H9 (cell line): Measurements from ENCODE around the gene DCHS1. TPM values are rescaled to one million over a fixed set of nuclear protein-coding genes. Genes with fewer than 3 reads are reported as not detected.
A peak's percentile ranks its signal among the peaks of the same experiment; 100 is the strongest.

ENCODE experiments used
- DNase-seq: peaks from one replicate; pipeline ENCODE4 v3.0.0-alpha.2; 2017
- H2AFZ ChIP-seq: one replicate; pipeline ENCODE4 v1.6.1; 2013; ENCODE audit warnings: mild to moderate bottlenecking, low read length, control low read depth, moderate library complexity
- H2AK5ac ChIP-seq: 2 replicates; pipeline ENCODE4 v1.6.1; 2013; ENCODE audit warnings: low read length, control low read depth, mixed read lengths; ENCODE audit not compliant: insufficient read length
- H2BK120ac ChIP-seq: one replicate; pipeline ENCODE4 v1.6.1; 2013; ENCODE audit warnings: low read depth, mild to moderate bottlenecking, low read length, control low read depth, inconsistent platforms; ENCODE audit not compliant: poor library complexity, severe bottlenecking
- H2BK12ac ChIP-seq: 2 replicates; pipeline ENCODE4 v1.6.1; 2013; ENCODE audit warnings: low read length, control low read depth, mixed read lengths, low read depth; ENCODE audit not compliant: insufficient read length
- H2BK15ac ChIP-seq: 2 replicates; pipeline ENCODE4 v1.6.1; 2013; ENCODE audit warnings: low read depth, low read length, control low read depth
- H2BK20ac ChIP-seq: one replicate; pipeline ENCODE4 v1.6.1; 2013; ENCODE audit warnings: low read depth, mild to moderate bottlenecking, low read length, control low read depth, inconsistent platforms; ENCODE audit not compliant: poor library complexity, severe bottlenecking
- H2BK5ac ChIP-seq: 2 replicates; pipeline ENCODE4 v1.6.1; 2013; ENCODE audit warnings: low read length, control low read depth, mixed read lengths; ENCODE audit not compliant: insufficient read length
- H3K14ac ChIP-seq: 2 replicates; pipeline ENCODE4 v1.6.1; 2013; ENCODE audit warnings: low read length, control low read depth; ENCODE audit not compliant: insufficient read depth
- H3K18ac ChIP-seq: 2 replicates; pipeline ENCODE4 v1.6.1; 2013; ENCODE audit warnings: low read depth, mild to moderate bottlenecking, mixed read lengths, low read length, control low read depth; ENCODE audit not compliant: insufficient read length
- H3K23ac ChIP-seq: 2 replicates; pipeline ENCODE4 v1.6.1; 2013; ENCODE audit warnings: low read length, control low read depth, mixed read lengths, low read depth; ENCODE audit not compliant: insufficient read length
- H3K23me2 ChIP-seq: 2 replicates; pipeline ENCODE4 v1.6.1; 2013; ENCODE audit warnings: low read depth, mild to moderate bottlenecking, mixed read lengths, low read length, control low read depth; ENCODE audit not compliant: insufficient read length, poor library complexity, severe bottlenecking
- H3K27ac ChIP-seq: 2 replicates; pipeline ENCODE4 v1.5.1; 2013; ENCODE audit warnings: low read length, control low read depth, mixed read lengths, low read depth; ENCODE audit not compliant: insufficient read length
- H3K27me3 ChIP-seq: 2 replicates; pipeline ENCODE4 v1.6.1; 2013; ENCODE audit warnings: low read length, control low read depth, inconsistent platforms; ENCODE audit not compliant: insufficient read depth
- H3K4ac ChIP-seq: 2 replicates; pipeline ENCODE4 v1.6.1; 2013; ENCODE audit warnings: low read depth, mild to moderate bottlenecking, control low read depth, inconsistent platforms, low read length, moderate library complexity
- H3K4me1 ChIP-seq: 2 replicates; pipeline ENCODE4 v1.6.1; 2013; ENCODE audit warnings: low read length, control low read depth, inconsistent platforms; ENCODE audit not compliant: insufficient read depth
- H3K4me2 ChIP-seq: 2 replicates; pipeline ENCODE4 v1.6.1; 2013; ENCODE audit warnings: low read length, control low read depth, mixed read lengths; ENCODE audit not compliant: insufficient read length, insufficient read depth
- H3K56ac ChIP-seq: 2 replicates; pipeline ENCODE4 v1.6.1; 2013; ENCODE audit warnings: low read depth, mild to moderate bottlenecking, mixed read lengths, low read length, control low read depth; ENCODE audit not compliant: insufficient read length
- H3K79me1 ChIP-seq: 2 replicates; pipeline ENCODE4 v1.6.1; 2013; ENCODE audit warnings: low read depth, mild to moderate bottlenecking, moderate library complexity, low read length, control low read depth, inconsistent platforms; ENCODE audit not compliant: insufficient read depth, poor library complexity, severe bottlenecking
- H3K79me2 ChIP-seq: 2 replicates; pipeline ENCODE4 v1.6.1; 2013; ENCODE audit warnings: low read length, control low read depth, inconsistent platforms; ENCODE audit not compliant: insufficient read depth
- H3K9ac ChIP-seq: 2 replicates; pipeline ENCODE4 v1.6.1; 2013; ENCODE audit warnings: low read length, control low read depth, mixed read lengths; ENCODE audit not compliant: insufficient read length; ENCODE audit errors: extremely low read depth
- H3K9me3 ChIP-seq: one replicate; pipeline ENCODE4 v1.6.1; 2013; ENCODE audit warnings: low read depth, low read length, inconsistent platforms; ENCODE audit not compliant: control insufficient read depth
- H3T11ph ChIP-seq: one replicate; pipeline ENCODE4 v1.6.1; 2013; ENCODE audit warnings: mild to moderate bottlenecking, low read length, control low read depth, inconsistent platforms
- H4K20me1 ChIP-seq: one replicate; pipeline ENCODE4 v1.6.1; 2013; ENCODE audit not compliant: control insufficient read depth, insufficient read length, insufficient read depth
- H4K5ac ChIP-seq: 2 replicates; pipeline ENCODE4 v1.6.1; 2013; ENCODE audit warnings: low read depth, mild to moderate bottlenecking, mixed read lengths, low read length, control low read depth; ENCODE audit not compliant: insufficient read length
- H4K8ac ChIP-seq: replicated peaks from 2 replicates; pipeline ENCODE4 v1.6.1; 2013; ENCODE audit warnings: low read length, control low read depth, mixed read lengths, low read depth; ENCODE audit not compliant: insufficient read length
- H4K91ac ChIP-seq: 2 replicates; pipeline ENCODE4 v1.6.1; 2013; ENCODE audit warnings: low read depth, mild to moderate bottlenecking, moderate library complexity, mixed read lengths, low read length, control low read depth; ENCODE audit not compliant: insufficient read length
- H3K27ac Mint-ChIP-seq, 3 experiments: 2 replicates in 2 of 3; 3 replicates in 1 of 3; pipeline ENCODE4 v1.8.0; 2020 to 2021; ENCODE audit warnings: mixed read lengths in 3 of 3, mild to moderate bottlenecking in 1 of 3, moderate library complexity in 1 of 3
- H3K27me3 Mint-ChIP-seq: 2 replicates; pipeline ENCODE4 v1.8.0; 2021; ENCODE audit warnings: low read depth, mild to moderate bottlenecking, moderate library complexity, mixed read lengths
- H3K36me3 Mint-ChIP-seq, 3 experiments: 2 replicates in 2 of 3; 3 replicates in 1 of 3; pipeline ENCODE4 v1.8.0; 2020 to 2021; ENCODE audit warnings: low read depth in 3 of 3, mixed read lengths in 3 of 3; ENCODE audit not compliant: insufficient read depth in 1 of 3
- H3K4me1 Mint-ChIP-seq, 2 experiments: 2 replicates each; pipeline ENCODE4 v1.8.0; 2020; ENCODE audit warnings: mixed read lengths in 2 of 2
- H3K4me3 Mint-ChIP-seq, 2 experiments: 2 replicates in 1 of 2; 3 replicates in 1 of 2; pipeline ENCODE4 v1.8.0; 2020 to 2021; ENCODE audit warnings: mild to moderate bottlenecking in 2 of 2, mixed read lengths in 2 of 2, moderate library complexity in 1 of 2
- H3K9me3 Mint-ChIP-seq, 2 experiments: 2 replicates in 1 of 2; 3 replicates in 1 of 2; pipeline ENCODE4 v1.8.0; 2020; ENCODE audit warnings: mild to moderate bottlenecking in 2 of 2, mixed read lengths in 2 of 2, moderate library complexity in 1 of 2
- CTCF ChIP-seq: fragments of 200-600 bp; sonication (generic); conservative IDR thresholded peaks from 3 replicates; pipeline ENCODE4 v1.8.0; 2021; ENCODE audit warnings: antibody characterized with exemption, mild to moderate bottlenecking
- WGBS: extraction: QIAGEN DNeasy Blood & Tissue Kit; methylation state at CpG from one replicate; pipeline ENCODE4 v1.1.7; 2013; ENCODE audit warnings: missing lambda C conversion rate, low lambda C conversion rate, mixed read lengths; ENCODE audit not compliant: insufficient read length; ENCODE audit errors: extremely low coverage; 5-methylcytosine and 5-hydroxymethylcytosine counted together
- total RNA-seq: library from RNA; stranded (reverse); gene quantifications from 2 replicates; pipeline ENCODE4 v1.2.1, GENCODE V29; 2021

Gene DCHS1
- total RNA-seq, 1 experiment from 2014 or later, result 12.5 TPM

DNA sequence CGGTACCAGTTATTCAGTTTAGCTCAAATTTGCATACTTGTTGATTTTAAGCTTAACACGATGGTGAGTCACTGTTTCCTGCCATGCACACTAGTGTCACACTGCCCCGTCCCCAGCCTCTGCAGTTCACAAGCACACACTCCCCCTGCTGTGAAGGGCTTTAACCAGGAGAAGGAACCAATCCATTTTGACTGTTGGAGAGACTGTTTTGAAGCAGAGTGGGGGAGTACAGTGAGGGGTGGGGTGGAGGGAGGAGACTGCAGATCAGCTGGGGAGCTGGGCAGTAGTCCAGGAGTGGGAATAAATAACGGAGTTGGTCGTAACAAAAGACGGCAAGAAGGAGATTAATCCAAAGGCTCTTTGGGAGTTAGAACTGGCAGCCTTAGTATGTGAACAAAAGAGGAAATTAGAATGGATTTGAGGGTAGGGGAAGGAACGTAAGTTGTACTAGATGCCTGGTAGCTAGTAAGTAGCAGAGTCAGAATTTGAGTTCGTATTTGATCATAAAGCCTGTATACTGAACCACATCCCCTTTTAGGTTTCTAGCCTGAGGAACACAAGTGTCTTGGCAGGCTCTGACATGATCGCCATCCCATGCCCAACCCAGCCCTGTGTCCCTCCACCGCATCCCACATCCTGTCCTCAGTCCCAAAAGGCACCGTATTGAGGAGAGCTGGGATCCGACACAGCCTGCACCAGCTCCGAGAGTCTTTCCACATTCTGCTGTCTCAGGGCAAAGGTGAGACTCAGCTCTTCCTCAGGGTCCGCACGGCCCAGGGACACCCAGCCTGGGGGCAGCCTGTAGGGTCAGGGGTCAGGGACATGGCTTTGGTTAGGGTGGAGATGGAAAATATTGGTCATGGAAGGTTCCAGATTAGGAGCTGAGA is 37.2 kb downstream of the DCHS1 start:
- H4K91ac ChIP-seq, result no peak overlapping the region
- 100% methylated on average over 1 of the region's 15 CpGs for WGBS
- no peak overlapping the region for H2BK20ac ChIP-seq
- no peaks in the 10 kb centered on the region for H3K79me2 ChIP-seq
- peaks cover 3 to 20% (median 10%) of the 10 kb centered on the region in 3 experiments; a peak in 6 of 7 replicates for H3K36me3 Mint-ChIP-seq
- no peaks in the 10 kb centered on the region for H4K20me1 ChIP-seq
- no peaks in the 10 kb centered on the region for H3K27me3 Mint-ChIP-seq
- H2AFZ ChIP-seq, result no peak overlapping the region
- no peaks in the 10 kb centered on the region; a peak in 2 of 4 replicates for H3K4me1 Mint-ChIP-seq
- H4K5ac ChIP-seq, result peak overlapping the region; percentile 41
- H3K14ac ChIP-seq, result no peak overlapping the region
- H3K18ac ChIP-seq, result no peak overlapping the region
- H2BK5ac ChIP-seq, result no peak overlapping the region
- H3K4me1 ChIP-seq, result no peaks in the 10 kb centered on the region
- H3K4me2 ChIP-seq, result peak overlapping the region; percentile 92
- H3K56ac ChIP-seq, result no peak overlapping the region
- no peak overlapping the region; a peak in 1 of 7 replicates for H3K27ac Mint-ChIP-seq
- H3K4me3 Mint-ChIP-seq, result no peak overlapping the region
- peaks cover 8% of the 10 kb centered on the region for H3K23me2 ChIP-seq
- no peak overlapping the region for H3T11ph ChIP-seq
- H2AK5ac ChIP-seq, result no peak overlapping the region
- H3K4ac ChIP-seq, result no peak overlapping the region
- no peak overlapping the region for H2BK15ac ChIP-seq
- H3K9ac ChIP-seq, result peak overlapping the region; percentile 81
- H2BK12ac ChIP-seq, result no peak overlapping the region
- DNase-seq, result no peak
- H3K9me3 Mint-ChIP-seq, result no peaks in the 10 kb centered on the region
- no peak for TF ChIP-seq CTCF
- H3K27ac ChIP-seq, result no peak overlapping the region
- H3K79me1 ChIP-seq, result no peaks in the 10 kb centered on the region
- H3K27me3 ChIP-seq, result no peaks in the 10 kb centered on the region
- H3K9me3 ChIP-seq, result no peaks in the 10 kb centered on the region
- no peak overlapping the region for H2BK120ac ChIP-seq
- H4K8ac ChIP-seq, result no peak overlapping the region
- H3K23ac ChIP-seq, result no peak overlapping the region
